ENCODE data around the gene IL1RAPL1. TPM values are rescaled to one million over a fixed set of nuclear protein-coding genes. Genes with fewer than 3 reads are reported as not detected.

The IL1RAPL1 gene
- total RNA-seq, 2 experiments from 2014 or later, result not detected

- Mint-ChIP-seq H3K4me1 (ENCODE audit: low read depth) (no peaks in the 10 kb centered on the region), H3K27ac (no peak overlapping the region), H3K4me3 (no peak overlapping the region), H3K27me3 (no peaks in the 10 kb centered on the region), H3K9me3 (no peaks in the 10 kb centered on the region), H3K36me3 (ENCODE audit: low read depth) (no peaks in the 10 kb centered on the region)
- ChIA-PET POLR2A (no interaction called here), CTCF (no interaction called here)
- TF ChIP-seq, protein P1, sequence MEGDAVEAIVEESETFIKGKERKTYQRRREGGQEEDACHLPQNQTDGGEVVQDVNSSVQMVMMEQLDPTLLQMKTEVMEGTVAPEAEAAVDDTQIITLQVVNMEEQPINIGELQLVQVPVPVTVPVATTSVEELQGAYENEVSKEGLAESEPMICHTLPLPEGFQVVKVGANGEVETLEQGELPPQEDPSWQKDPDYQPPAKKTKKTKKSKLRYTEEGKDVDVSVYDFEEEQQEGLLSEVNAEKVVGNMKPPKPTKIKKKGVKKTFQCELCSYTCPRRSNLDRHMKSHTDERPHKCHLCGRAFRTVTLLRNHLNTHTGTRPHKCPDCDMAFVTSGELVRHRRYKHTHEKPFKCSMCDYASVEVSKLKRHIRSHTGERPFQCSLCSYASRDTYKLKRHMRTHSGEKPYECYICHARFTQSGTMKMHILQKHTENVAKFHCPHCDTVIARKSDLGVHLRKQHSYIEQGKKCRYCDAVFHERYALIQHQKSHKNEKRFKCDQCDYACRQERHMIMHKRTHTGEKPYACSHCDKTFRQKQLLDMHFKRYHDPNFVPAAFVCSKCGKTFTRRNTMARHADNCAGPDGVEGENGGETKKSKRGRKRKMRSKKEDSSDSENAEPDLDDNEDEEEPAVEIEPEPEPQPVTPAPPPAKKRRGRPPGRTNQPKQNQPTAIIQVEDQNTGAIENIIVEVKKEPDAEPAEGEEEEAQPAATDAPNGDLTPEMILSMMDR (IDR thresholded peaks at IDR 0.05), result no peak
- intact Hi-C loops (cut with micrococcal nuclease), result no loop called here
- ATAC-seq, result no peak
- no peak for DNase-seq
Measured at GRCh38 chrX:29636331-29636730, 1049.1 kb downstream of the IL1RAPL1 start.

GRCh38 chrX:29640106-29640505 lies 1052.9 kb downstream of the IL1RAPL1 start:
- ChIA-PET CTCF (no interaction called here), POLR2A (no interaction called here)
- intact Hi-C loops (cut with micrococcal nuclease), result no loop called here
- TF ChIP-seq, protein P1 (IDR thresholded peaks at IDR 0.05), result no peak
- DNase-seq, result no peak
- Mint-ChIP-seq H3K36me3 (ENCODE audit: low read depth) (no peaks in the 10 kb centered on the region), H3K27me3 (no peaks in the 10 kb centered on the region), H3K4me1 (ENCODE audit: low read depth) (no peaks in the 10 kb centered on the region), H3K9me3 (no peaks in the 10 kb centered on the region), H3K27ac (no peak overlapping the region), H3K4me3 (no peak overlapping the region)
- ATAC-seq, result no peak

DNA sequence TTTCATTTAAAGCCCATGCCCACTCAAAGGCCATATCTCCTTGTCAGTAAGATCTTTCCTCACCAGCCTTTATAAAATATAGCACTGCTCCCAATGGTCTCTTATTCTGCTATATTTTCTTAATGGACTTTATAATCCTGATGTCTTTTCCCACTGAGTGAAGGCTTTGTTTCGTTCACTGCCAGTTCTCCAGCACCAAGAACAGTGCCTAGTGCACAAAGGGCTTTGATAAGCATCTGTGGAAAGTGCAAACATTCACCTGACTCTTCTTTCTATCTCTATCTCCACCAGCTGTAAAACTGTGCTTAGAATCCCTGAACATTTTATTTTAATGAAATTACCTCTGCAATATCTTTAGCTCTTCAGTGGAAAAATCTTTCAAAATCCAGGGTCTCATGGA lies 1054.2 kb downstream of the IL1RAPL1 start:
- DNase-seq (no peak), ATAC-seq (no peak)
- H3K36me3 Mint-ChIP-seq (ENCODE audit: low read depth), result no peaks in the 10 kb centered on the region
- H3K4me3 Mint-ChIP-seq, result no peak overlapping the region
- POLR2A ChIA-PET, result no interaction called here
- no peaks in the 10 kb centered on the region for H3K27me3 Mint-ChIP-seq
- no peaks in the 10 kb centered on the region for H3K9me3 Mint-ChIP-seq
- CTCF ChIA-PET, result no interaction called here
- H3K4me1 Mint-ChIP-seq (ENCODE audit: low read depth), result no peaks in the 10 kb centered on the region
- no peak overlapping the region for H3K27ac Mint-ChIP-seq
- intact Hi-C loops (cut with micrococcal nuclease), result no loop called here
- TF ChIP-seq, protein P1 (IDR thresholded peaks at IDR 0.05), result no peak

DNA sequence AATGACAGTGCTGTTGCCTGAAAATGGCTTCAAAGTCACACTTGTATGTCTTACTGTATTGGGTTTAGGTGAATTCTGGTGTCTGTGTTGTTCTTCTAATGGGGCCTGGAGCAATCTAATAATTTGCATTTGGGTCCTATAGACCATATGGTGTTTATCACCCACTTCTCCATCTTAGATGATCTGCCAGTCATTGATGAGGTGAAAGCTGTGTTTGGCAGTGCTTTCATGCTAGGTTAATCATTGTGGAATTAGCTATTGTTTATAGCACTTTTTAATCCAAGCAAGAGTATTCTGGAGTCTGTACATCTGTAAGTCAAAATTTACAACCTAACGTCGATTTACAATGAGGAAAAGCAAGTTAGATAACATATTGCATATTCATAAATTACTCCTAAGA lies 1055.9 kb downstream of the IL1RAPL1 start:
- no peak overlapping the region for H3K27ac Mint-ChIP-seq

GRCh38 chrX:29648161-29648560 lies 1060.9 kb downstream of the IL1RAPL1 start:
- no peak for DNase-seq
- no peaks in the 10 kb centered on the region for H3K4me1 Mint-ChIP-seq (ENCODE audit: low read depth)
- TF ChIP-seq, protein P1 (IDR thresholded peaks at IDR 0.05), result no peak
- no peak overlapping the region for H3K27ac Mint-ChIP-seq
- no peaks in the 10 kb centered on the region for H3K27me3 Mint-ChIP-seq
- H3K9me3 Mint-ChIP-seq, result no peaks in the 10 kb centered on the region
- ATAC-seq, result no peak
- ChIA-PET POLR2A (no interaction called here), CTCF (no interaction called here)
- no peak overlapping the region for H3K4me3 Mint-ChIP-seq
- intact Hi-C loops (cut with micrococcal nuclease), result no loop called here
- no peaks in the 10 kb centered on the region for H3K36me3 Mint-ChIP-seq (ENCODE audit: low read depth)

More for the DNA sequence above, 1055.9 kb downstream of the IL1RAPL1 start:
- H3K4me1 Mint-ChIP-seq (ENCODE audit: low read depth), result no peaks in the 10 kb centered on the region
- H3K9me3 Mint-ChIP-seq, result no peaks in the 10 kb centered on the region
- no peaks in the 10 kb centered on the region for H3K27me3 Mint-ChIP-seq
- ChIA-PET CTCF (no interaction called here), POLR2A (no interaction called here)
- H3K36me3 Mint-ChIP-seq (ENCODE audit: low read depth), result no peaks in the 10 kb centered on the region
- intact Hi-C loops (cut with micrococcal nuclease), result no loop called here
- TF ChIP-seq, protein P1 (IDR thresholded peaks at IDR 0.05), result no peak
- ATAC-seq (no peak), DNase-seq (no peak)
- no peak overlapping the region for H3K4me3 Mint-ChIP-seq

Measured in activated CD8-positive, alpha-beta T cell treated with anti-CD3 and anti-CD28 coated beads for 36 hours (primary cell).